Right kidney (tissue), 1 donor: Measurements from ENCODE around the gene SFPQ.
"Not testable (repeated sequence)": the region's sequence is repeated elsewhere in the genome, so short reads cannot be mapped to it uniquely, and the experiment has no call there.

ENCODE experiments used
- DNase-seq: peaks from one replicate; pipeline ENCODE4 v3.0.0-alpha.2; 2016

Gene SFPQ

GRCh38 chr1:35164893-35165292, 28.1 kb downstream of the SFPQ start:
- DNase-seq, result no peak

DNA sequence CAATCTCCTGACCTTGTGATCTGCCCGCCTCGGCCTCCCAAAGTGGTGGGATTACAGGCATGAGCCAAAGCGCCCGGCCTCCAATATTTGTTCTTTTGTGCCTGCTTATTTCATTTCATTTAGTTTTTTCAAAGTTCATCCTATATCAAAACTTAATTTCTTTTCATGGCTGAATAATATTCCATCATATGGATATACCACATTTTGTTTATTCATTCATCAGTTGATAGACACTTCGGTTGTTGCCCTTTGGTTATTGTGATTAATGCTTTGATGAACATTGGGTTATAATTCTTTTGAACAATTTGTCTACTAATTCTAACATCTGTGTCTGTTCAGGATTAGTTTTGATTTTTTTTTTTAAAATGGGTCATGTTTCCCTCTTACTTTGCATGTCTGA, 41.7 kb downstream of the SFPQ start:
- no peak for DNase-seq

DNA sequence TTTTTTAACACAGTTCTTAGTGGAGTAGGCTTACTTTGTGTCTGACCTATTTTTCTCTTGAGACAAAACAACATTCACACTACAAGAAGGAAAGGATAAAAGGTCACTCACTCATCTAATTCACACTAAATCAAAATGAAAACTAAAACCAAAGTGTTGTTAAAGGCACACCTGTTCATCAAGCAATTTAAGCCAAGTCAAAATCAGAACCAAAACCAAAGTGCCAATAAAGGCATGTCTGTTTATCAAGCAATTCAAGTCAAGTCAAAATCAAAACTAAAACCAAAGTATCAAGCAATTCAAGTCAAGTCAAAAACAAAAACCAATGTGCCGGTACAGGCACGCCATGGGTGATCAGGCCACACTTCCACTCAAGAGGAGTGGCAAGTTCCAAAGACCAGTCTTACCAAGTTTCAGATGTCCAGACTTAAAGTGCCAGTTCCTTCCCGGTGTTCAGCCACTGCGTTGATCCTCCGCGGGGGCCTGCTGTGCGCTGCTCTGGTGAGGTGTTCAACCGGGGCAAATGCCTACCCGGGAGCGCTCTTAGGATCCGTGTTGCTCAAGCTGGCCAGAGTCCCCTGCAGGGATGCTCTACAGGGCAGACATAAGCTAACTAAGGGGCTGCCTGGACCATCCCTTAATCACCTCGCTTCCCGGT, 46.9 kb downstream of the SFPQ start:
- DNase-seq, result peak; percentile 8

DNA sequence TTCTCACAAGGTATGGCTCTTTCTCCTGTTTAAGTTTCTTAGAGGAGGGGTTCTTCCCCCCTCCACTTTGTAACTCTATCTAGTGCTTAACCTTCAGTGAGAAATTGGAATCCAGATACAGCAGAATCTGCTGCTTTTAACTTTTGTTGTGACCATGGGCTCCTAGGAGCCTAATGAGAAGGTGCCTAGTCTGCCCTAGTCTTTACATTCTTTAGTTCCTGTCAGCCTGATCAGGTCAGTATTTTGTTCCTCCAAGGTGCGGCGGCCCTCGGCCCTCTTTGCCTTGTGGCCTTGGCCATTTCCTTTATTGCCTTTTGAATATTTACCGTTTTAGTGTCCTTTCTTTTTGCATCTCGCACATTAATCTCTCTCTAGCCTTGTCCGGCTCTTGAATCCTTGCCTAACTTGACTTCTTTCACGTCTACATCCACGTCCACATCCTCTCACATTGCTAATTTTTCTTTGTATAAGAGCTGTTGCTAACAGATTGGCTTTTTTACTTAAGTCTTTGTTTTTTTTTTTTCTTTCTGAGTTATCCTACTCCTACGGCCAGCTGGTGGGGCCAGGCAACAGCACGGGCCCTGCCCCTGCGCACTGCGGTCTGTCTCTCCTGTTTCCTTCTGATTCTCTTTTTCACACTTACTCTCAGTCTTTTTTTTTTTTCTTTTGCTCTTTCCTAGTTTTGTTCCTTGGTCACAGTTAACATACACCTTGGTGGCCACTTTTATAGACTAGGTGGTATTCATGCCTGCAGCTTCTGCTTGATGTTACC, 49.0 kb downstream of the SFPQ start:
- peak; percentile 12 for DNase-seq

- not testable (repeated sequence) for DNase-seq
These were observed 50.2 kb downstream of the SFPQ start for GRCh38 chr1:35142728-35143127.

- DNase-seq, result not testable (repeated sequence)
These were observed 50.7 kb downstream of the SFPQ start for GRCh38 chr1:35142294-35142693.

GRCh38 chr1:35137590-35137989, 55.4 kb downstream of the SFPQ start:
- DNase-seq, result not testable (repeated sequence)

DNA sequence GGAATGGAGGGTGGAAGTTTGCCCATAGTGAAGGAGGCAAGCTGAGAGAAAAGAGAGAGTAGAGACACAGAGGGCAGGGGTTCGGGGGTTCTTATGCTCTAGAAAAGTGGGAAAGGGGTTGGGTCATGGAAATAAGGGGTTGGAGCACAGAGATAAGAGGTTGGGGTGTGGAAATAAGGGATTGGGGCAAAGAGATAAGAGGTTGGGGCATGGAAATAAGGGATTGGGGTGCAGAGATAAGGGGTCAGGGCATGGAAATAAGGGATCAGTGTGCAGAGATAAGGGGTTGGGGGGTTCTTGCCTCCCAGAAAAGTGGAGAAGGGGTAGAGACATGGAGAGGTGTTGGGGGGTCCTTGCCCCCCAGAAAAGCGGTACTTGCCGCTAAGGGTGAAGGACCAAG, 56.2 kb downstream of the SFPQ start:
- no peak for DNase-seq
